ENCODE measurements around the gene KCNMA1.

Gene KCNMA1

GRCh38 chr10:77644557-77645243 is 7.1 kb upstream of the KCNMA1 start:
- TF ChIP-seq ZBTB7A (IDR thresholded peaks at IDR 0.05; ENCODE audit: low read depth) (no peak), RAD21 (IDR thresholded peaks at IDR 0.05; ENCODE audit: low read depth) (no peak)

DNA sequence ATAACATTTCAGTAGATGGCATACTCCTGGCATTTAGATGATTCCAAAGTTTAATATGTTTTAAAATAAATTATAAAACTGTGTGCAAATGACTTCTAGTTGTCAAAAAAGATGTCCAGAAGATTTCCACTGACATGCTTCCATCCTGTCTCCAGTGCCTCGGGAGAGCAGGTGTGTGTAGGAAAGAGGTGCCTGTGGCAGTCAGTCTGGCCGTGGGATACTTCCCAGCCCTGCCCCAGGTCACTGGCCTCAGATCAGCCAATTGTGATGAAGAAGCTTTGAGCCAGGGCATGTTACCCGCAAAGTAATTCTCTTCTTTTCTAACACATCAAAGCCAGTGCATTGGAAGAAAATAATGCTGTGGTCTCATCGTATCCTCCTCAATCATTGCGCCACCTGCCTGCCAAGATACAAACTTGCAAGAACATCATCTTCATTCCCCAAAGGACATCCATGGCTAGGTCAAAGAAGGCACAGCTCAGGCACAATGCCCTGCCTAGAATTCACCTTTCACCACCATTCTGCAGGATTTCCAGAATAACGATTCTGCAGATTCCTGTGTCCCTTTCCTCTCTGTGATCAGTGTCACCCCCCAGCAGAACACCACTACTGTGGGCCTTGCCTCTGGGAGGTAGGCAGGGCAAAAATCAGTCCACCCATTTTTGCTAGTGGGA is 6.3 kb upstream of the KCNMA1 start:
- TF ChIP-seq RAD21 (IDR thresholded peaks at IDR 0.05; ENCODE audit: low read depth) = peak; percentile 76
- no peak for TF ChIP-seq CREB1 (IDR thresholded peaks at IDR 0.05; ENCODE audit: low read depth)

DNA sequence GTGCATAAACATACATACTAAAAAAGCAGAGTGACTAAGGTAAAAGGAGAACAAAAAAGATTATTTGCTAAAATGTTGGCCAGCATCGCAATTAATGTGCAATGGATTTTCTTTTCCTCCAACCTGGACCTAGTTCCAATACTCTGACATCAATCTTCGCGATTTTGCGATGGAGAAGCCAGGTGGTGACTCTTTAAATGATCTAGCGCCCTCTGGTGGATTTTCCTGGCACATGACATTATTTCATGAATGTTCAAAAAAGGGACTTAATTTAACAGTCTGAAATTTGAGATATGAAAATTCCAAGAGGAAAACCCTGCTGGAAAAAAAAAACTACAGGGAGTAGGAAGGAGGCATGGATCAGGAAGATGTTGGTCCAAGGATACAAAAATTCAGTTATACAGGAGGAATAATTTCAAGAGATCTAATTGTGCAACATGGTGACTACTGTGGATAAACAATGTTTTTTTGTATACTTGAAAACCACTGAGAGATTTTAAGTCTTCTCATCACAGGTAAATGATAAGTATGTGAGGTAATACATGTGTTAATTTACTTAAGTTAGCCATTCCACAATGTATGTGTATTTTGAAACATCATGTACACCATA is 4.3 kb upstream of the KCNMA1 start:
- TF ChIP-seq USF1 (IDR thresholded peaks at IDR 0.05) (no peak), TAF1 (IDR thresholded peaks at IDR 0.05; ENCODE audit: low read depth) (no peak), REST (IDR thresholded peaks at IDR 0.05; ENCODE audit: low read depth) (no peak), TEAD4 (IDR thresholded peaks at IDR 0.05) (0 out of 2 replicates have a peak, but pooled peaks have one; percentile 18), EGR1 (IDR thresholded peaks at IDR 0.05) (no peak), RAD21 (IDR thresholded peaks at IDR 0.05; ENCODE audit: low read depth) (peak; percentile 99)

DNA sequence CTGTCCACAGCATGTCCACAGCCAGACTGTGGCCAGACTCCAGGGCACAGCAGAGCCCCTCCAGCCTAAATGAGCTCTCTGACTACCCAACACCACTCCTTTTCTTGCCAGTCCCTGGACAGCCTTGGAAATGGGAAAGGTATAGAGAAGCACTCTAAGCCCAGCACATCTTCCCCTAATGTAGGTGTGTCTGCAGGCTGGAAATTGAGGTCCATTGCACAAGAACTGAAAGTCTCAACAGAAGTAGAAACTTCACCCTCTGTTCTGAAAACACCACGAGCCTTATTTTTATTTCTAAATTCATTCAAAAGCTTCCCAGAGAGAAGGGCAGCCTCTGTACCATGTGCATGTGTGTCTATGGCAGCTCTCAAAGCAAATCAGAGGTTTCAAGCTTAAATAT is 3.7 kb upstream of the KCNMA1 start:
- TF ChIP-seq TAF1 (IDR thresholded peaks at IDR 0.05; ENCODE audit: low read depth) (no peak), EGR1 (IDR thresholded peaks at IDR 0.05) (no peak), NFIC (IDR thresholded peaks at IDR 0.05) (no peak), YY1 (IDR thresholded peaks at IDR 0.05; ENCODE audit: low read depth) (no peak), TEAD4 (IDR thresholded peaks at IDR 0.05) (no peak)
- TF ChIP-seq, protein P1, sequence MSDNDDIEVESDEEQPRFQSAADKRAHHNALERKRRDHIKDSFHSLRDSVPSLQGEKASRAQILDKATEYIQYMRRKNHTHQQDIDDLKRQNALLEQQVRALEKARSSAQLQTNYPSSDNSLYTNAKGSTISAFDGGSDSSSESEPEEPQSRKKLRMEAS (IDR thresholded peaks at IDR 0.05) = no peak

DNA sequence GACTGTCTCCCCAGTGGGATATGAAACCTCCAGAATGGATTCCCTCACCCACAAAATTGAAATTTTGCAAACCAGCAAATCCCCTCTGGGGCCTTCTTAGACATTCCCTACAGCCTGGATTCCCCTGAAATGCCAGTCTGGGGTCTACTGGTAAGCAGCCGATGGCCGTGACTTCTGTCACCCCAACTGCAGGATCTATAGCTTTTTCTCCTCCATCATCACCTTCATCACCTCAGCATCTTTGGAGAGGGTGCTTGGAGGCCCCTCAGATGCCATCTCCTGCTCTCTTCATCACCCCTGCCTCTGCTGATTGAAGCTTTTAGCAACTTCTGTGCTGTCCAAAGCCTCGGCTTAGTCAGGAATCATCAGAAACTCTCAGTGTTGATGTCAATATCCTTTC is 2.6 kb upstream of the KCNMA1 start:
- no peak for TF ChIP-seq CREB1 (IDR thresholded peaks at IDR 0.05; ENCODE audit: low read depth)

- TF ChIP-seq EGR1 (IDR thresholded peaks at IDR 0.05) = no peak
- no peak for TF ChIP-seq RAD21 (IDR thresholded peaks at IDR 0.05; ENCODE audit: low read depth)
- TF ChIP-seq, protein P1 (IDR thresholded peaks at IDR 0.05) = no peak
- no peak for TF ChIP-seq NFIC (IDR thresholded peaks at IDR 0.05)
These were observed 2.1 kb upstream of the KCNMA1 start for GRCh38 chr10:77639756-77640155.

DNA sequence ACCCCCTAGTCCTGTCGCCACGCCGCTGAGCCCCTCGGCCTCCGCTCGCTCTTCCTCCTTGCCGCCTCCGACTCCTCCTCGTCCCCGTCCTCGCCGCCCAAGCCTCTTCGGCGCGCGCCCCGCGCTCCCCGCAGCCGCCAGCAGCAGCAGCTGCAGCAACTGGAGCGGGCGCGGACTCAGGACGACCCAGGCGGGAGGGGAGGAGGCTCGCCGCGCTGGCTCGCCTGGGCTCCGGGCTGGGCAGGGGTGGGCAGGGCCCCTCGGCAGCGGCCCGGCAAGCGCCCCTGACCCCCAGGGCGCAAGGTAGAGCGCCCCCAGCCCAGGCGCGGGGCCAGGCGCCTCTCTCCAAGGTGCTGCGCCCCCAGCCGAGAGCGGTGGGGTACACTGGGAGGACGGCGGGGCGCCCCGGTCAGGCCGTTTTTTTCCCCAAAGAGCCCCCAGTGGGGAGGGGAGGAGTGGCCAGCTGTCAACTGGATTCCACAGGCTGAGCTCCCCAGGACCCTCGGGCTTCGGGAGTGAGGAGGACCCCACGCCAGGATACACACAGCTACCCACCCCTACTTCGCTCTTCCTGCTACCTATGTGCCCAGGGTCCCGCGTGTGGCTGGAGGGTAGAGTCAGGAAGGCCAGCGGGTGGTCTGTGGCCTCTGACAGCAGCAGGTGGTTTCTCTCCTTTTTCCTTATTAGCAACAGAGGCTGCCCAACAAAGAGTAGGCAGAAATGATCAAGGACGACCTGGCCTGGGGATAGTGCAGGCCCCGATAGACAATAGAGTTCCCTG is 903 bp upstream of the KCNMA1 start:
- TF ChIP-seq ZBTB7A (IDR thresholded peaks at IDR 0.05; ENCODE audit: low read depth) (peak; percentile 48), REST (IDR thresholded peaks at IDR 0.05; ENCODE audit: low read depth) (peak; percentile 77)
- TF ChIP-seq, protein P1 (IDR thresholded peaks at IDR 0.05) = no peak

All from Ishikawa (cell line).